ENCODE results near the gene SPEF1. TPM values are rescaled to one million over a fixed set of nuclear protein-coding genes. Genes with fewer than 3 reads are reported as not detected.

SPEF1 gene
- total RNA-seq, 2 donors from 2014 or later: not detected

DNA sequence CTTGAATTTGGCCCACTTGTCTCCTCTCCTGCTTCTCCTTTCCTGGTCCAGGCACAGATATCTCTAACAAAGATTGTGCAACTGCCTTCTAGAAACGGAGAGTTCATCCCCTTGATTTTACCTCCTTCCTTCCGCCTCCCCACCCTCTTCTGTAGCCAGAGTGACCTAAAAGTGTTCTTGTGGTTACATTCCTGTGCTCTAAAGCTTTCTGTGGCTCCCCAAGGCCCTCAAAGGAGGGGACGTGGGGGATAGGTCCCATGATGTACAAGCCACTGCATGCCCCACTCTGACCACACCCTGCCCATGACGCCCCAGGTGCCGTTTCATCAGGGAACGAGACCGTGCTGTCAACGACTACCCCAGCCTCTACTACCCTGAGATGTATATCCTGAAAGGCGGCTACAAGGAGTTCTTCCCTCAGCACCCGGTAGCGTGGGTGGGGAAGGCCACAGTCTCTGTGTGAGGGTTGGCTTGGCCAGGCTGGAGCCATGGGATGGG, 23.1 kb upstream of the SPEF1 start:
- Histone ChIP-seq H3K27ac (no peak overlapping the region), H3K36me3 (peaks cover 24% of the 10 kb centered on the region), H3K4me3 (no peak overlapping the region), H3K27me3 (no peaks in the 10 kb centered on the region), H3K4me1 (peaks cover 25% of the 10 kb centered on the region), H3K9ac (ENCODE audit: low read depth in 2 of 2, low read length in 2 of 2) (no peak overlapping the region), H3K9me3 (no peaks in the 10 kb centered on the region)
- TF ChIP-seq, protein P1, sequence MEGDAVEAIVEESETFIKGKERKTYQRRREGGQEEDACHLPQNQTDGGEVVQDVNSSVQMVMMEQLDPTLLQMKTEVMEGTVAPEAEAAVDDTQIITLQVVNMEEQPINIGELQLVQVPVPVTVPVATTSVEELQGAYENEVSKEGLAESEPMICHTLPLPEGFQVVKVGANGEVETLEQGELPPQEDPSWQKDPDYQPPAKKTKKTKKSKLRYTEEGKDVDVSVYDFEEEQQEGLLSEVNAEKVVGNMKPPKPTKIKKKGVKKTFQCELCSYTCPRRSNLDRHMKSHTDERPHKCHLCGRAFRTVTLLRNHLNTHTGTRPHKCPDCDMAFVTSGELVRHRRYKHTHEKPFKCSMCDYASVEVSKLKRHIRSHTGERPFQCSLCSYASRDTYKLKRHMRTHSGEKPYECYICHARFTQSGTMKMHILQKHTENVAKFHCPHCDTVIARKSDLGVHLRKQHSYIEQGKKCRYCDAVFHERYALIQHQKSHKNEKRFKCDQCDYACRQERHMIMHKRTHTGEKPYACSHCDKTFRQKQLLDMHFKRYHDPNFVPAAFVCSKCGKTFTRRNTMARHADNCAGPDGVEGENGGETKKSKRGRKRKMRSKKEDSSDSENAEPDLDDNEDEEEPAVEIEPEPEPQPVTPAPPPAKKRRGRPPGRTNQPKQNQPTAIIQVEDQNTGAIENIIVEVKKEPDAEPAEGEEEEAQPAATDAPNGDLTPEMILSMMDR (IDR thresholded peaks at IDR 0.05): no peak
- no peak for DNase-seq
- intact Hi-C loops (cut with DNase I): no loop called here

DNA sequence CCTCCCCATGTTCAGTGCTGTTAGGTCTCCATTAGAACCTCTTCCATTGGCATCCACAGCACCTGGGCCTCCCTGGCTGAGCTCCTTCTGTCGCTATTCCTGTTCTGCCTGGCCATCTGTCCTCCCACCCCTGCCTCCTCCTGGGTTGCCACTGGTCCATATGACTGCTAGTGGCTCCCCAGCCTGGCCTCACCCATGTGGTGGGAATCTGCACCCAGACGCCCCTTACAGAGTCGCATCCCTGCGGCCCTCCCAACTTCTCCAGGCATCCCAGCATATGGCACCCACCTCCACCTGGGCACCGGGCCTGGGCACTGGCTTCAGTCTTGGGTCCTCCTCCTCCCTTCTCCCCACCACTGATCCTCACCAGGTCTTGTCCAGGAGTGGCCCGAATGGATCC, 22.6 kb upstream of the SPEF1 start:
- Histone ChIP-seq H3K9ac (ENCODE audit: low read depth in 2 of 2, low read length in 2 of 2) (no peak overlapping the region), H3K4me1 (peaks cover 28% of the 10 kb centered on the region), H3K4me3 (no peak overlapping the region), H3K36me3 (peaks cover 24% of the 10 kb centered on the region), H3K9me3 (no peaks in the 10 kb centered on the region), H3K27ac (no peak overlapping the region), H3K27me3 (no peaks in the 10 kb centered on the region)
- no peak for DNase-seq
- TF ChIP-seq, protein P1 (IDR thresholded peaks at IDR 0.05): no peak
- intact Hi-C loops (cut with DNase I): no loop called here

GRCh38 chr20:3803289-3803688, 22.0 kb upstream of the SPEF1 start:
- intact Hi-C loops (cut with DNase I): no loop called here
- Histone ChIP-seq H3K27me3 (no peaks in the 10 kb centered on the region), H3K9me3 (no peaks in the 10 kb centered on the region), H3K36me3 (peaks cover 24% of the 10 kb centered on the region), H3K4me1 (peaks cover 34% of the 10 kb centered on the region), H3K9ac (ENCODE audit: low read depth in 2 of 2, low read length in 2 of 2) (no peak overlapping the region), H3K27ac (no peak overlapping the region), H3K4me3 (no peak overlapping the region)
- DNase-seq: no peak
- TF ChIP-seq, protein P1 (IDR thresholded peaks at IDR 0.05): no peak

DNA sequence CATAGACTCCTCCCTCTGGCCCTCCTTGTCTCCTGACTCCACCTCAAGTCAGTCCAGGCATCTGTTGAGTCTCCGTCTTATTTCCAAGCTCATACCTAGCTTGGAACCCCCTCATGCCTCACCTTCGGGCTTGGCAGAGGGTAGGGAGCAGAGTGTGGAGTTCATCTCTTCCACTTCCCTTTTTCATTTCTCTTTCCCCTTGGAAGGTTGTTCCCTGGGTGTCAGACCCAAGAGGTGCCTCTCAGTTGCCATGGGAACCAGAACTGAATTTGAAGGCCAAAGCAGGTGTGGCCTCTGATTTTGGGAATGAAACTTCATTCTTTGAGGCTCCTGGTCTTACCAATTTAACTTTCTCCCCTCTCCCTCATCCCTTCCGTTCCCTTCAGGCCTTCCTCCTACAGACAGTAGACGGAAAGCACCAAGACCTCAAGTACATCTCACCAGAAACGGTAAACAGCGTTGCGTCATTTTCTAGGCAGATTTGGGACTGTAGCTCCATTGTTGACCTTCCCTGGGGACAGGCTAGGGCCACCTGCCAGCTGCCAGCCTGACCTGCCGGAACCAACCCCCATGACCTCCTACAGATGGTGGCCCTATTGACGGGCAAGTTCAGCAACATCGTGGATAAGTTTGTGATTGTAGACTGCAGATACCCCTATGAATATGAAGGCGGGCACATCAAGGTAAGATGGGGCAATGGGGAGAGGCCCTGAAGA, 21.4 kb upstream of the SPEF1 start:
- intact Hi-C loops (cut with DNase I): no loop called here
- H3K4me3 ChIP-seq: no peak overlapping the region
- no peaks in the 10 kb centered on the region for H3K27me3 ChIP-seq
- peaks cover 35% of the 10 kb centered on the region for H3K4me1 ChIP-seq
- H3K27ac ChIP-seq: no peak overlapping the region
- DNase-seq: no peak
- no peak overlapping the region for H3K9ac ChIP-seq (ENCODE audit: low read depth in 2 of 2, low read length in 2 of 2)
- H3K36me3 ChIP-seq: peaks cover 24% of the 10 kb centered on the region
- TF ChIP-seq, protein P1 (IDR thresholded peaks at IDR 0.05): no peak
- H3K9me3 ChIP-seq: no peaks in the 10 kb centered on the region

DNA sequence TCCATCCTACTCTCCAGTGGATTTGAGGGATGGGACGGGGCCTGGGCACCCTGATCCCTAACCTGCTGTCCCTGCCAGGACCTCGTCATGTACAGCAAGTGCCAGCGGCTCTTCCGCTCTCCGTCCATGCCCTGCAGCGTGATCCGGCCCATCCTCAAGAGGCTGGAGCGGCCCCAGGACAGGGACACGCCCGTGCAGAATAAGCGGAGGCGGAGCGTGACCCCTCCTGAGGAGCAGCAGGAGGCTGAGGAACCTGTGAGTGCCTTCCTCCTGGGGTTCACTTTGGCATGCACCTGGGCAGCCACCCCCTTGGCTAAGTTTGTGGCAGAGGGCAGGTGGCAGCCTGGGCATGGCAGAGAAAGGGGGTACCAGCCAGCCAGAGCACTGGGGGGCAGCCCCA, 20.6 kb upstream of the SPEF1 start:
- Histone ChIP-seq H3K4me1 (peaks cover 27% of the 10 kb centered on the region), H3K9me3 (no peaks in the 10 kb centered on the region), H3K36me3 (peaks cover 24% of the 10 kb centered on the region), H3K27ac (no peak overlapping the region), H3K9ac (ENCODE audit: low read depth in 2 of 2, low read length in 2 of 2) (no peak overlapping the region), H3K4me3 (no peak overlapping the region), H3K27me3 (no peaks in the 10 kb centered on the region)
- no peak for DNase-seq
- intact Hi-C loops (cut with DNase I): no loop called here
- TF ChIP-seq, protein P1 (IDR thresholded peaks at IDR 0.05): no peak

Measured in colonic mucosa (tissue), 4 donors.